BLaER1 (cell line): ENCODE data around the gene WDR7.
A peak's percentile ranks its signal among the peaks of the same experiment; 100 is the strongest.
"Not testable (repeated sequence)": the region's sequence is repeated elsewhere in the genome, so short reads cannot be mapped to it uniquely, and the experiment has no call there.

Experiments used
- H3K27ac ChIP-seq: shearing (Covaris generic); formaldehyde crosslinking; 2 replicates; pipeline ENCODE4 v1.8.1; 2022
- H3K27me3 ChIP-seq: shearing (Covaris generic); formaldehyde crosslinking; 2 replicates; pipeline ENCODE4 v1.8.1; 2022
- H3K36me3 ChIP-seq: shearing (Covaris generic); formaldehyde crosslinking; 2 replicates; pipeline ENCODE4 v1.8.1; 2022
- H3K4me1 ChIP-seq: shearing (Covaris generic); formaldehyde crosslinking; 2 replicates; pipeline ENCODE4 v1.8.1; 2022
- H3K4me2 ChIP-seq: shearing (Covaris generic); formaldehyde crosslinking; 2 replicates; pipeline ENCODE4 v1.8.1; 2022
- H3K4me3 ChIP-seq: shearing (Covaris generic); formaldehyde crosslinking; 2 replicates; pipeline ENCODE4 v1.8.1; 2022
- H3K9ac ChIP-seq: shearing (Covaris generic); formaldehyde crosslinking; 2 replicates; pipeline ENCODE4 v1.8.1; 2022
- H3K9me3 ChIP-seq: shearing (Covaris generic); formaldehyde crosslinking; 2 replicates; pipeline ENCODE4 v1.8.1; 2022
- H4K20me1 ChIP-seq: shearing (Covaris generic); formaldehyde crosslinking; 2 replicates; pipeline ENCODE4 v1.8.1; 2022
- Cebpa-rat ChIP-seq: shearing (Covaris generic); IDR thresholded peaks from 2 replicates; pipeline ENCODE4 v1.8.1; 2022

The WDR7 gene

GRCh38 chr18:56651771-56652092 is 573 bp downstream of the WDR7 start:
- no peak for TF ChIP-seq Cebpa-rat
- Histone ChIP-seq H3K9ac (peak overlapping the region; percentile 82), H3K4me1 (peaks cover 33% of the 10 kb centered on the region), H4K20me1 (no peaks in the 10 kb centered on the region), H3K36me3 (no peaks in the 10 kb centered on the region), H3K27ac (peak overlapping the region; percentile 63), H3K4me3 (peak overlapping the region; percentile 78), H3K27me3 (no peaks in the 10 kb centered on the region), H3K9me3 (peaks cover 6% of the 10 kb centered on the region), H3K4me2 (peak overlapping the region; percentile 96)

GRCh38 chr18:56652802-56653201 is 1.6 kb downstream of the WDR7 start:
- Histone ChIP-seq H3K9ac (no peak overlapping the region), H3K27me3 (no peaks in the 10 kb centered on the region), H3K4me2 (peak overlapping the region; percentile 96), H3K4me3 (no peak overlapping the region), H3K36me3 (no peaks in the 10 kb centered on the region), H3K4me1 (peaks cover 33% of the 10 kb centered on the region), H4K20me1 (no peaks in the 10 kb centered on the region), H3K9me3 (peaks cover 6% of the 10 kb centered on the region), H3K27ac (no peak overlapping the region)
- TF ChIP-seq Cebpa-rat = no peak

- not testable (repeated sequence) for H3K9ac ChIP-seq, H3K36me3 ChIP-seq, H3K27me3 ChIP-seq, H4K20me1 ChIP-seq, H3K27ac ChIP-seq, H3K4me2 ChIP-seq, H3K4me3 ChIP-seq, H3K9me3 ChIP-seq
- H3K4me1 ChIP-seq = peaks cover 33% of the 10 kb centered on the region
Observed at GRCh38 chr18:56654280-56654679, 3.1 kb downstream of the WDR7 start.

- Histone ChIP-seq H4K20me1 (no peaks in the 10 kb centered on the region), H3K9ac (no peak overlapping the region), H3K4me1 (peaks cover 6% of the 10 kb centered on the region; the same call in 1 of the 2 replicates), H3K27me3 (no peaks in the 10 kb centered on the region), H3K4me2 (no peak overlapping the region), H3K27ac (no peak overlapping the region), H3K9me3 (peaks cover 6% of the 10 kb centered on the region), H3K36me3 (0 out of 2 replicates have a peak, but pooled peaks cover 5% of the 10 kb centered on the region), H3K4me3 (no peak overlapping the region)
- no peak for TF ChIP-seq Cebpa-rat
Observed at GRCh38 chr18:56658261-56658660, 7.1 kb downstream of the WDR7 start.

- TF ChIP-seq Cebpa-rat = no peak
- H3K36me3 ChIP-seq = 0 out of 2 replicates have a peak, but pooled peaks cover 5% of the 10 kb centered on the region
- no peaks in the 10 kb centered on the region for H4K20me1 ChIP-seq
Observed at GRCh38 chr18:56659111-56659510, 8.0 kb downstream of the WDR7 start.

GRCh38 chr18:56660655-56661054 is 9.5 kb downstream of the WDR7 start:
- Histone ChIP-seq H4K20me1 (no peaks in the 10 kb centered on the region), H3K4me1 (no peaks in the 10 kb centered on the region), H3K27ac (no peak overlapping the region), H3K27me3 (no peaks in the 10 kb centered on the region), H3K4me2 (no peak overlapping the region), H3K9me3 (no peaks in the 10 kb centered on the region), H3K36me3 (0 out of 2 replicates have a peak, but pooled peaks cover 5% of the 10 kb centered on the region), H3K4me3 (no peak overlapping the region), H3K9ac (no peak overlapping the region)
- TF ChIP-seq Cebpa-rat = no peak

More at GRCh38 chr18:56659111-56659510, 8.0 kb downstream of the WDR7 start:
- Histone ChIP-seq H3K4me1 (peaks cover 5% of the 10 kb centered on the region; the same call in 1 of the 2 replicates), H3K9ac (no peak overlapping the region), H3K9me3 (peaks cover 3% of the 10 kb centered on the region), H3K27me3 (no peaks in the 10 kb centered on the region), H3K4me3 (no peak overlapping the region), H3K27ac (no peak overlapping the region), H3K4me2 (no peak overlapping the region)

- H3K4me2 ChIP-seq = no peak overlapping the region
- H3K9ac ChIP-seq = no peak overlapping the region
- no peak for TF ChIP-seq Cebpa-rat
- no peaks in the 10 kb centered on the region for H3K27me3 ChIP-seq
- no peak overlapping the region for H3K27ac ChIP-seq
- H3K4me1 ChIP-seq = no peaks in the 10 kb centered on the region
- H3K4me3 ChIP-seq = no peak overlapping the region
- H3K9me3 ChIP-seq = no peaks in the 10 kb centered on the region
- H4K20me1 ChIP-seq = no peaks in the 10 kb centered on the region
- 0 out of 2 replicates have a peak, but pooled peaks cover 5% of the 10 kb centered on the region for H3K36me3 ChIP-seq
Observed at GRCh38 chr18:56661360-56662062, 10.4 kb downstream of the WDR7 start.

GRCh38 chr18:56662063-56662408 is 10.9 kb downstream of the WDR7 start:
- Histone ChIP-seq H4K20me1 (no peaks in the 10 kb centered on the region), H3K4me2 (no peak overlapping the region), H3K27me3 (no peaks in the 10 kb centered on the region), H3K36me3 (0 out of 2 replicates have a peak, but pooled peaks cover 5% of the 10 kb centered on the region), H3K9me3 (no peaks in the 10 kb centered on the region), H3K27ac (no peak overlapping the region), H3K9ac (no peak overlapping the region), H3K4me1 (no peaks in the 10 kb centered on the region), H3K4me3 (no peak overlapping the region)
- no peak for TF ChIP-seq Cebpa-rat

- Histone ChIP-seq H3K27ac (no peak overlapping the region), H3K9me3 (no peaks in the 10 kb centered on the region)
- no peak for TF ChIP-seq Cebpa-rat
Observed at GRCh38 chr18:56662502-56662901, 11.3 kb downstream of the WDR7 start.

GRCh38 chr18:56662902-56663301 is 11.7 kb downstream of the WDR7 start:
- TF ChIP-seq Cebpa-rat = no peak
- H3K4me2 ChIP-seq = no peak overlapping the region
- no peak overlapping the region for H3K9ac ChIP-seq
- H3K9me3 ChIP-seq = no peaks in the 10 kb centered on the region
- H4K20me1 ChIP-seq = no peaks in the 10 kb centered on the region
- H3K4me3 ChIP-seq = no peak overlapping the region
- H3K27ac ChIP-seq = no peak overlapping the region
- H3K36me3 ChIP-seq = 0 out of 2 replicates have a peak, but pooled peaks cover 5% of the 10 kb centered on the region
- H3K4me1 ChIP-seq = no peaks in the 10 kb centered on the region
- H3K27me3 ChIP-seq = no peaks in the 10 kb centered on the region

More at GRCh38 chr18:56662502-56662901, 11.3 kb downstream of the WDR7 start:
- Histone ChIP-seq H3K4me2 (no peak overlapping the region), H3K9ac (no peak overlapping the region), H3K4me1 (no peaks in the 10 kb centered on the region), H3K4me3 (no peak overlapping the region), H3K36me3 (0 out of 2 replicates have a peak, but pooled peaks cover 5% of the 10 kb centered on the region), H4K20me1 (no peaks in the 10 kb centered on the region), H3K27me3 (no peaks in the 10 kb centered on the region)
